OCI-LY3 (cell line): ENCODE results near the gene ERG.

Experiments used
- EZH2phosphoT487 ChIP-seq: fragments of 200-600 bp; shearing (Covaris generic); IDR thresholded peaks from 2 replicates; pipeline ENCODE4 v1.6.1; 2018; ENCODE audit warnings: antibody characterized with exemption, mixed run types, low read depth
- TF ChIP-seq, protein P1 (sequence below): fragments of 200-600, 300-600 bp; sonication (generic); IDR thresholded peaks from 2 replicates; pipeline ENCODE4 v1.5.1; 2014; ENCODE audit warnings: antibody characterized with exemption, low read length, low read depth

DNA sequence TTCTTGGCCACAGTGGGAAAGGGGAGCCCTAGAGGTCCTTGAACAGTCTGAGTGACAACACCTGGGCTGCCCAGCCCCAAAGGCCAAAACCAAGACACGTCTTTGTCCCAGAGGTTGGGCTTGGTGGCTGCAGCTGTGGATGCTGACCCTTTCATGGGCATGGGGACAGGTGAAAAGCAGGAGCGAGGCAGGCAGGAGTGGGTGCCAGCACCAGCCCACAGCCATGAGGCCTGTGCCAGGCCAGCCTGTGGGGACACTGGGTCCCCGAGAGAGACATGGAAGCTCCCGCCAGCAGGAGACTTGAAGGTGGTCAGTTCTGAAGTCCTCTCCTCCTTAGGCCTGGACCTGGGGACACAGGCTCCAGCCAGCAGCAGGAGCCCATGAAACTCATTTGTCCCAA, 142.9 kb downstream of the ERG start:
- no peak for TF ChIP-seq EZH2phosphoT487
- TF ChIP-seq, protein P1, sequence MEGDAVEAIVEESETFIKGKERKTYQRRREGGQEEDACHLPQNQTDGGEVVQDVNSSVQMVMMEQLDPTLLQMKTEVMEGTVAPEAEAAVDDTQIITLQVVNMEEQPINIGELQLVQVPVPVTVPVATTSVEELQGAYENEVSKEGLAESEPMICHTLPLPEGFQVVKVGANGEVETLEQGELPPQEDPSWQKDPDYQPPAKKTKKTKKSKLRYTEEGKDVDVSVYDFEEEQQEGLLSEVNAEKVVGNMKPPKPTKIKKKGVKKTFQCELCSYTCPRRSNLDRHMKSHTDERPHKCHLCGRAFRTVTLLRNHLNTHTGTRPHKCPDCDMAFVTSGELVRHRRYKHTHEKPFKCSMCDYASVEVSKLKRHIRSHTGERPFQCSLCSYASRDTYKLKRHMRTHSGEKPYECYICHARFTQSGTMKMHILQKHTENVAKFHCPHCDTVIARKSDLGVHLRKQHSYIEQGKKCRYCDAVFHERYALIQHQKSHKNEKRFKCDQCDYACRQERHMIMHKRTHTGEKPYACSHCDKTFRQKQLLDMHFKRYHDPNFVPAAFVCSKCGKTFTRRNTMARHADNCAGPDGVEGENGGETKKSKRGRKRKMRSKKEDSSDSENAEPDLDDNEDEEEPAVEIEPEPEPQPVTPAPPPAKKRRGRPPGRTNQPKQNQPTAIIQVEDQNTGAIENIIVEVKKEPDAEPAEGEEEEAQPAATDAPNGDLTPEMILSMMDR, result no peak
